GM19463 (cell line): ENCODE data around the gene STRIT1.
"Not testable (repeated sequence)": the region's sequence is repeated elsewhere in the genome, so short reads cannot be mapped to it uniquely, and the experiment has no call there.

Experiments
- ATAC-seq: cut with Tn5 transposase; IDR thresholded peaks from one replicate; pipeline ENCODE4 v1.9.1; 2021; ENCODE audit warnings: mild to moderate bottlenecking, moderate library complexity; ENCODE audit not compliant: unreplicated experiment

Gene STRIT1

GRCh38 chr3:155274435-155274834 lies 19.0 kb downstream of the STRIT1 start:
- not testable (repeated sequence) for ATAC-seq

DNA sequence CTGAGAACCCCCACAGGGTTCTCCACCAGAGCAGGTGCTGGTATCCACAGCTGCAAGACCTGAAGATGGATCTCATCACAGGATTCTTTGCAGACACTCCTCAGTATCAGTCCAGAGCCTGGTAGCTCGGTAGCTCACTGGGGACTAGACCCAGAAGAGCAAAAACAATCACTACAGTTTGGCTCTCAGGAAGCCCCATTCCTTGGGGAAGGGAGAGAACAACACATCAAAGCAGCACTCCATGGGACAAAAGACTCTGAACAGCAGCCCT lies 22.2 kb downstream of the STRIT1 start:
- ATAC-seq = no peak

DNA sequence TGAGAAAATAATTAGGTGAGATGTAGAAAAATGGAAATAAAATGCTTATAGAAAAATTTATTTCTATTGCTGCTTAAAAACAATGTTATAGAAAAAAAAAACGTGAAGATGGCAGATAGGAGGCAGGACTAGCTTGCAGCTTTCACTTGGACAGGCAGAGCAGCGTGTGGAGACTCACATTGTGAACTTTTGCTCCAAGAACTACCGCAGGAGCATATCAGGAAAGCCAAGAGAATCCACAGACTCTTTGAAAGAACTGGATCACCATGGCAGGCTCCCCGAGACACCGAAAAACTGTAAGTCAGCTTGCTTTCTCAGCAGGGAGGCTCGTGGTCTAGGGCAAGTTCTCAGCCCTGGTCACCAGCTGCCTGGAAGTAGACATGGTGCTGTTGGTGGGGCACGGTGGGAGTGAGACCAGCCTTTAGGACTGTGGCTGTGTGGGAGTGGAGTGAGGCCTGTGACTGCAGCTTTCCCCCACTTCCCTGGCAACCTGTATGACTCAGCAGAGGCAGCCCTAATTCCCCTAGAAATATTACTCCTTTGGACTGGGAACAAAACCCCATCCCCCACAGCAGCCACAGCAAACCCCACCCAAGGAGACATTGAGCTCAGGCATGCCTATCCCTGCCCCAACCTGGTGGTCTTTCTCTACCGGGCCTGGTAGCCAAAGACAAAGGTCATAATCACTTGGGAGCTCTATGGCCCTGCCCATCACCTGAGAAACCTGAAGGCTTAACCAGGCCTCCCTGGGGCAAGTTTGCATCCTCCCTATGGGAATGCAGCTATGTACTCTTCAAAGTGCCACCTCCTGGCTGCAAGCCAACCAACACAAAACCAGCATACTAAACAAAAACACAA lies 22.8 kb downstream of the STRIT1 start:
- no peak for ATAC-seq

- no peak for ATAC-seq
These were observed 23.4 kb downstream of the STRIT1 start for GRCh38 chr3:155270063-155270462.

DNA sequence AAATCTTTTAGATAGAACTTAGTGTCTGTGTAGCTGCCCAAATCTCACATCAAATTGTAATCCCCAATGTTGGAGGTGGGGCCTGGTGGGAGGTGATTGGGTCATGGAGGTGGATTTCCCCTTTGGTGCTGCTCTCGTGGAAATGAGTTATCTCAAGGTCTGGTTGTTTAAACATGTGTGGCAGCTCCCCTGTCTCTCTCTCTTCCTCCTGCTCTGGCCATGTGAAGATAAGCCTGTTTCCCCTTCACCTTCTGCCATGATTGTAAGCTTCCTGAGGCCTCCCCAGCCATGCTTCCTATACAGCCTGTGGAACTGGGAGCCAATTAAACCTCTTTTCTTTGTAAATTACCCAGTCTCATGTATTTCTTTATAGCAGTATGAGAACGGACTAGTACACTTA lies 30.6 kb downstream of the STRIT1 start:
- ATAC-seq = not testable (repeated sequence)

DNA sequence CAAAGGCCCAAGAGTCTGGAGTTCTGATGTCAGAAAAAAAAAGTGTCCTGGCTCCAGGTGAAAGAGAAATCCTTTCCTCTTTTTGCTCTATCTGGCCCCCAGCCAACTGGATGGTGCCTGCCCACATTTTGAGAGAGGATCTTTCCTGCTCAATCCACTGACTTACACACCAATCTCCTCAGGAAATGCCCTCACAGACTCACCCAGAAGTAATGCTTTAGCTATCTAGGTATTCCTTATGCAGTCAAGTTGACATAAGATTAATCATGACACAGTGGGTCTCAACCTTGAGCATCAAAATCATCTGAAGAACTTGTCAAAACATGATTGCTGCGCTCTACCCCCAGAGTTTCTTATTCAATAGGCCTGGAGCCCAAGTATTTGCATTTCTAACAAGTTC lies 31.2 kb downstream of the STRIT1 start:
- ATAC-seq = no peak

- ATAC-seq = no peak
These were observed 39.0 kb downstream of the STRIT1 start for GRCh38 chr3:155254445-155254844.

- no peak for ATAC-seq
These were observed 40.9 kb downstream of the STRIT1 start for GRCh38 chr3:155252535-155252934.

- no peak for ATAC-seq
These were observed 41.5 kb downstream of the STRIT1 start for GRCh38 chr3:155252021-155252420.

DNA sequence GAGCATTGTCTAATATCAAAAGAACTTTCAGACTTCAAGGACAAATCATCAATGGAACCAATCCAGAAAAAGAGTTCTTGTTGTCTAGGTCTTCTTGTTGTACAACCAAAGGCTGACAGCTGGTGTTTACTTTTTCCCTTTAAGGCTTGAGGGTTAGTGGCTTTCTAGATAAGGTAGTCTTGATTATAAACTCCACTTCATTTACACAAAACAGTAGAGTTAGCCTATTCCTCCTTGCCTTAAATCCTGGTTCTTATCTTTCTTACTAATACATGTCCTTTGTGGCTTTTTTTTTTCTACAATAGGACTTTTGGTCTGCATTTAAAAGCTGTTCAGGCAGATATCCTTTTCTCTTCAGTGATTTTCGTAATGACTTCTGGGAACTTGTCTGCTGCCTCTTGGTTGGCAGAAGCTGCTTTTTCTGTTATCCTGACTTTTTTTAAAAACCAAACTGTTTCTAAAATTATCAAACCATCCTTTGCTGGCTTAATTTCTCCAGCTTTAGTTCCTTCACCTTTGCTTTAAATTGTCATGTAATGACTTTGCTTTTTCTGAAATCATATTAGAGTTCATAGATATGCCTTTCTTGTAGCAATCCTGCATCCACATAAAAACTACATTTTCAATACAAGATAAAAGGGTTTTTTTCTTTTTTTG lies 44.8 kb downstream of the STRIT1 start:
- ATAC-seq = no peak

- ATAC-seq = no peak
These were observed 48.8 kb downstream of the STRIT1 start for GRCh38 chr3:155244699-155245098.

DNA sequence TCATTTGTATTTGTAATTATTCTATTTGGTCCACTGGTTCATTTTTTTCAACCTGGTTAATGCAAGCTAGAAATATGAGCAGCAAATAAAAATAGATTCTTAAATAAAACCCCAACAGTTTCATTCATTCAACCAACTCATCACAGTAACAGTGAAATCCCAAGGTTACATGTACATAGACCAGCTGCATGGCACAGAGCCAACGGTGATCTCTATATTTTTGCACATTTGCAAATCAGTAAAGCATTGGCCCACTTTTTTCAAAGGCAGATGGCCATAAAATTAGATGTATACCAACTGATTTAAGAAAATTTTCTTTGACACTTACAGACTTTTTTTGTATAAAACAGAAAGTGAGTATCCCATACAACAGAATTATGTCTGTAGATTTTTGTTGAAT lies 49.3 kb downstream of the STRIT1 start:
- no peak for ATAC-seq

DNA sequence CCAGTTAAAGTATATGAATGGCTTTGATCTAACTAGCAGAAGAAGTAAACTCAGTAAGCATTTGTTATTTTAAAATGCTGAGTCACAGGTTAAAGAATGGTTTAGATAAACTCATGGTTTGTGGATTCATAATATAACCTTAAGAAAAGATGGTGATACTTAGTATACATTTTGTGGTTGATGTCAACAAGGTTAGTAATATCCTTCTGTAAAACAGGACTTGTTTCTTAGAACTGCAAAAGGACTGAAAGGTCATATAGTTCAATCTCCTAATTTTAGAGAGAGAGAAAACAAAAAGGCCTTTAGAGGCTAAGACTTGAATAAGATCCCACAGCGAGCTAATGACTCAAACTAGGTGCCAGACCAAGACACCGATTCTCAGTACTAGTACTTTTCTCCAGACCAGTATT lies 50.0 kb downstream of the STRIT1 start:
- ATAC-seq = peak; percentile 60

DNA sequence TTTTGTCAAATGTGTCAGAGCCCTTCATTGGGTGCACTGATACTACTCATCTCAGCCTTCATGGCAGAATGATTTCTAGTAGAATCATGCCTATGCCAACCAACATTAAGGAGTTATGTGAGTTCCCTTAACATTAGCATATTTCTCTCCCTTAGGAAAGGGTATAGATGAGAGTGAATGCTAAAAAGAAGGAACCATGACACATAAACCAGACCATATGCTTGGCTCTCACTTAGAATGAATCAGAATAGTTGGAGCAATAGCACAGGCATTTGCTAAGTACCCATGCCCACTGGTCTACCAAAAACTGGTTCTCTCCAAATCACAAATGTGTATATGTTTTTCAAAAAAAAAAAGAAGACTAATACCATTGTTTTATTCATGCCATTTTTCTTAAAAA lies 51.1 kb downstream of the STRIT1 start:
- no peak for ATAC-seq

GRCh38 chr3:155241579-155241978 lies 51.9 kb downstream of the STRIT1 start:
- ATAC-seq = no peak
